ENCODE measurements around the gene DNAI1.

Gene DNAI1

DNA sequence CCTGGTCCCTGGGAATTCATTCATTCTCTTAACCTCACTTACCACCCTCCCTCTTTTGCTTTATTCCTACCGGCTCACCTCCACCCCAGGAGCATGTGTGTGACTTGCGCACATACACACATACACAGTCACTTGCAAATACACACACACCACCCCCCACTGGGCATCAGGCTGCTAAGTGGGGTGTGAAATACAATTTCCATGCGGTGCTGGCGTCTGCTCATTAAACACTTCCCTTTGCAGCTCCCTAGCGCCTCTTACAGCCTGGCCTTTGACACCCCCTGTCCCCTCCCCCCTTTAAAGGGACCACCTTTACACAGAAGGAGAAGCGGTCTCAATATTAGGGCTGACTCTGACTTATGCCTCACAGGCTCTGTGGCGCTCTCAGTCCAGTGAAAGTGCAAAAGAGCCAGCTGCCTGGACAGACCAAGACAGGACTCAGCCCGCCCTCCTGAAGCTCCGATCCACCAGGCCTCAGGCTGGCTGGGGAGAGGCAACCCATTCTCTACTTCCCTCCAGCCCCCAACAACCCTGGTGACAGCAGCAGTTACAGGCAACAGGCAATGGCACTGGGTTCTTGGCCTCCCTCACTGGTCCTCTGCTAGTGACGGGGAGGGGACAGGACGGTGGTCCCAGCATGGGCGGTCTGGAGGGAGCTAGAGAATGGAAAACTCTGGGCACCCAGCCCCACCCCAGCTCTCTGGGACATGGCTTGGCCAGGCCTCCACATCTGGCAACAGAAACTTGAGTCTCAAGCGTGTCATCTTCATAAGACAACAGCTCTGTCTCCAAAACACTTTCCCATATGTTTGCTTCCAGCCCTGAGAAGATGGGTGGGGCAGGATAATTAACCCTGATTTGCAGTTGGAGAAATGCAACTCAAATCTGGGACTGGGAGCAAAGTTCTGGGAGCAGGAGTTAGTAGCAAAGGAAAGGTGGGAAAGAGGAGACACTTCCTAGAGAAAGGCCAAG is 52.2 kb downstream of the DNAI1 start:
- H3K27ac ChIP-seq (ENCODE audit: low read depth, low read length) = no peak overlapping the region
- no peak overlapping the region for H2AFZ ChIP-seq (ENCODE audit: low read length, unreplicated experiment)
- peaks cover 17% of the 10 kb centered on the region for H3K27me3 ChIP-seq (ENCODE audit: insufficient read depth, low read length)
- H3K36me3 ChIP-seq (ENCODE audit: insufficient read depth, low read length) = no peaks in the 10 kb centered on the region
- H3K4me3 ChIP-seq (ENCODE audit: low read depth, low read length) = no peak overlapping the region
- no peaks in the 10 kb centered on the region for H3K4me1 ChIP-seq (ENCODE audit: control insufficient read depth, insufficient read depth, low read length, unreplicated experiment)
- no peaks in the 10 kb centered on the region for H3K79me2 ChIP-seq (ENCODE audit: control insufficient read depth, insufficient read depth, low read length, unreplicated experiment)

DNA sequence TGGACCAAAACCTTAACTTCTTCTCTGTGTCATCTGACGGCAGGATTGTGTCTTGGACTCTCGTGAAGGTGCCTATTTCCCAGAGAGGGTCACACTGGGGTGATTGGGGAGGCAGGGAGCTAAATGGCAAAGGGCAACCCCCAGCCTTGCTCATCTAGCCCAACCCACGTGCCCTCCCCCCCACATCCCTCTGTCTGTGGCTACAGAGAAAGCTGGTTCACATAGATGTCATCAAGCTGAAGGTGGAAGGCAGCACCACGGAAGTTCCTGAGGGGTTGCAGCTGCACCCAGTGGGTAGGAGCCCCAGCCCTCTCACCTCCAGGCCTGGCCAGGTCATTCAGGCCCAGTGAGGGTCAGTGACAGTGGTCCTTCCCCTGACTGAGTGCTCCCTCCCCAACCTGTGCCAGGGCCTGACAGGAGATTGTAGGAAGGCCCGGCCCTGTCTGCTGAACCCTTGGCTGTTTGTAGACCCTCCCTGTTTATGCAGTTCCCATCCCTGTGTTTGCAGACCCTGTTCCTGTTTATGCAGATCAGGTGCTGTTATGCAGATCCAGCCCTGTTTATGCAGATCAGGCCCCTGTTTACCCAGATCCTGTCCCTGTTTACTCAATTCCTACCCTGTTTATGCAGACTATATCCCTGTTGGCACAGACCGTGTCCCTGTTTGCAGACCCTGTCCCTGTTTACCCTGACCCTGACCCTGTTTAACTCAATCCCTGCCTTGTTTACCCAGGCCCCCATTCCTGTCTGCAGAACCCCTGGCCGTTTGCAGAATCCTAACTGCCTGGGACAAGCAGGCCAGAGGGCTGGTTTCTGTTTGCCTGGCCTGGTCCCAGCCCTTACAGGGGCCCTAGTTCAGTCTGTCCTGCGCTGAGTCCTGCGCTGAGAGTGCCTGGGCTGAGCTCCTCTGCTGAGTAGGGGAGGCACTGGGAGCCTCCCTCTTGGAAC is 53.8 kb downstream of the DNAI1 start:
- no peaks in the 10 kb centered on the region for H3K79me2 ChIP-seq (ENCODE audit: control insufficient read depth, insufficient read depth, low read length, unreplicated experiment)

DNA sequence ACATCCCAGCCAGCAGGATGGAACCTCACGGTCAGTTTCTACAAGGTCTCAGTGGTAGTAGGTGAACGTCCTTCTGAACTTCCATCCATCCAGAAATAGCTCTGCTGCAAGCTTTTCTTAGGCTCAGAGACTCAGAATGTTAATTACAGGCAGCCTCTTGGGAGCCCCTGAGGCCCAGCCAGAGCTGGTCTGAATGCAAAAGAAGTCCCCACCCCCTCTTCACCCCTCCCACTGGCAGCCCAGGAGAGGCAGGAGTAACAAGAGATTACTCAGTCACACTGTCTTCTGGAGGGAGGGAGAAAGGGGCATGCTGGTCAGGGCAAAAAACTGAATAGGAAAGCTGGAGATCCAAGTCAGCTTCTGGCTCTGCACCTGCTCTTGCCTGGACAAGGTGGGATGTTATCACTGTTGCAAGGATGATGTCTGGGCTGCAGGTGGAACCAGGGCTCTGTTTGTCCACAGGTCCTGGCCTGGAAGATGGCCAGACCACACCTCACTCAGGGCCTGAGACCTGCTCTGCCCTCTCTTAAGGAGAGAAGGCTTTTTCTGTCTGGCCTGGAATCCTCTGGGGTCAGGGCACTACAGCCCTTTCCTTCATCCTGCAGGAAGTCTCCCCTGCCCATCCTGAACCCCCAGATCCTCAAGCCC is 55.1 kb downstream of the DNAI1 start:
- Histone ChIP-seq H3K4me3 (ENCODE audit: low read depth, low read length) (no peak overlapping the region), H3K4me1 (ENCODE audit: control insufficient read depth, insufficient read depth, low read length, unreplicated experiment) (no peaks in the 10 kb centered on the region), H3K27ac (ENCODE audit: low read depth, low read length) (no peak overlapping the region), H2AFZ (ENCODE audit: low read length, unreplicated experiment) (no peak overlapping the region), H3K79me2 (ENCODE audit: control insufficient read depth, insufficient read depth, low read length, unreplicated experiment) (no peaks in the 10 kb centered on the region), H3K27me3 (ENCODE audit: insufficient read depth, low read length) (peaks cover 27% of the 10 kb centered on the region), H3K36me3 (ENCODE audit: insufficient read depth, low read length) (no peaks in the 10 kb centered on the region)

More for the DNA sequence above, 53.8 kb downstream of the DNAI1 start:
- H2AFZ ChIP-seq (ENCODE audit: low read length, unreplicated experiment) = no peak overlapping the region
- peaks cover 20% of the 10 kb centered on the region for H3K27me3 ChIP-seq (ENCODE audit: insufficient read depth, low read length)
- H3K36me3 ChIP-seq (ENCODE audit: insufficient read depth, low read length) = no peaks in the 10 kb centered on the region
- H3K4me1 ChIP-seq (ENCODE audit: control insufficient read depth, insufficient read depth, low read length, unreplicated experiment) = no peaks in the 10 kb centered on the region
- no peak overlapping the region for H3K27ac ChIP-seq (ENCODE audit: low read depth, low read length)
- H3K4me3 ChIP-seq (ENCODE audit: low read depth, low read length) = no peak overlapping the region

DNA sequence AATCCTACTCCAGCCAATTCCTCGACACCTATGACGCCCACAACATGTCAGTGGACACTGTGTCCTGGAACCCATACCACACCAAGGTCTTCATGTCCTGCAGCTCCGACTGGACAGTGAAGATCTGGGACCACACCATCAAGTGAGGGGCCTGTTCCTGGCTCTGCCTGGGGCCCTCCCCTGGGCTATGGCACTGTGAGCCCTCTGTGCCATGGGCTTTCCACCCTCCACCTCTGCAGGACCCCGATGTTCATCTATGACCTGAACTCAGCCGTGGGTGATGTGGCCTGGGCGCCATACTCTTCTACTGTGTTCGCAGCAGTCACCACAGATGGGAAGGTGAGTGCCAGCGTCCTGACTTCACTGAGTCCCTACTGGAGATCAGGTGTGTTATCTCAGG is 55.8 kb downstream of the DNAI1 start:
- Histone ChIP-seq H3K4me1 (ENCODE audit: control insufficient read depth, insufficient read depth, low read length, unreplicated experiment) (no peaks in the 10 kb centered on the region), H3K27ac (ENCODE audit: low read depth, low read length) (no peak overlapping the region), H3K27me3 (ENCODE audit: insufficient read depth, low read length) (peaks cover 27% of the 10 kb centered on the region), H2AFZ (ENCODE audit: low read length, unreplicated experiment) (no peak overlapping the region), H3K36me3 (ENCODE audit: insufficient read depth, low read length) (no peaks in the 10 kb centered on the region), H3K79me2 (ENCODE audit: control insufficient read depth, insufficient read depth, low read length, unreplicated experiment) (no peaks in the 10 kb centered on the region), H3K4me3 (ENCODE audit: low read depth, low read length) (no peak overlapping the region)

DNA sequence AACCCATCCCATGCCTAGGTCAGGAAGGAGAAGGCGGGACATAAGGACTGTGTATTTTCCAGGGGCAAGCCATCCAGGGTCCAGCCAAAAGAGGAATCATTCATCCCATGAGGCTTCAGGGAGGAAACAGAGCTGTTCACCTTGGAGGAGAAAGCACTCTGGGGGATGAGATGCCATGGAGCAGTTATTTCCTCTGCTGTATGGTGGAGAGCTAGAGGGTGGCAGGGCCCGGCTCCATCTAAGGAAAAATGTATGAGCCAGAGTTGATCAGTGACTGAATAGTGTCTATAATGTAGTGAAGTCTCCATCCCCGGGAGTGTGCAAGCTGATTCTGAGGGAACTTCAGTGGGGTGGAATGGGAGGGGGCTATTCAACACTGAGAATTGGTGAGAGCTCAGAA is 56.2 kb downstream of the DNAI1 start:
- no peaks in the 10 kb centered on the region for H3K79me2 ChIP-seq (ENCODE audit: control insufficient read depth, insufficient read depth, low read length, unreplicated experiment)
- H3K4me3 ChIP-seq (ENCODE audit: low read depth, low read length) = no peak overlapping the region
- no peaks in the 10 kb centered on the region for H3K4me1 ChIP-seq (ENCODE audit: control insufficient read depth, insufficient read depth, low read length, unreplicated experiment)

DNA sequence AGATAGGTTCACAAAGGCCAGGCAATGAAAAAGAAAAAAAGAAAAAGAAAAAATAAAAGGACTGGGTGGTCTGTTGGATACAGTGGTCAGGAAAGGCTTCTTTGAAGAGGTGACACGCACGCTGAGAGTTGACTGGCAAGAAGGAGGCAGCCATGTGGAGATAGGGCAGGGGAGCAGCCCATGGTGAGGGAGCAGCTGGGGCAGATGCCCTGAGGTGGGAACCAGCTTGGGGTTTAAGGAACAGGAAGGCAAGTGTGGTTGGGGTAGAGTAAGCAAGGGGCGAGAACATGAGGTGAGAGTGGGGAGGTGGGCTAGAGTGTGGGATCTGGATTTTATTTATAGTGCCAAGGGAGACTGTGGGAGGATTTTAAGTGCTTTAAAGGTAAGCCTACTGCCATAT is 57.4 kb downstream of the DNAI1 start:
- Histone ChIP-seq H3K27me3 (ENCODE audit: insufficient read depth, low read length) (peaks cover 37% of the 10 kb centered on the region), H3K27ac (ENCODE audit: low read depth, low read length) (no peak overlapping the region), H3K36me3 (ENCODE audit: insufficient read depth, low read length) (no peaks in the 10 kb centered on the region), H3K4me1 (ENCODE audit: control insufficient read depth, insufficient read depth, low read length, unreplicated experiment) (no peaks in the 10 kb centered on the region), H3K79me2 (ENCODE audit: control insufficient read depth, insufficient read depth, low read length, unreplicated experiment) (no peaks in the 10 kb centered on the region), H3K4me3 (ENCODE audit: low read depth, low read length) (no peak overlapping the region), H2AFZ (ENCODE audit: low read length, unreplicated experiment) (no peak overlapping the region)

More for the DNA sequence above, 56.2 kb downstream of the DNAI1 start:
- H3K27me3 ChIP-seq (ENCODE audit: insufficient read depth, low read length) = peaks cover 27% of the 10 kb centered on the region
- no peak overlapping the region for H3K27ac ChIP-seq (ENCODE audit: low read depth, low read length)
- no peaks in the 10 kb centered on the region for H3K36me3 ChIP-seq (ENCODE audit: insufficient read depth, low read length)
- H2AFZ ChIP-seq (ENCODE audit: low read length, unreplicated experiment) = no peak overlapping the region

DNA sequence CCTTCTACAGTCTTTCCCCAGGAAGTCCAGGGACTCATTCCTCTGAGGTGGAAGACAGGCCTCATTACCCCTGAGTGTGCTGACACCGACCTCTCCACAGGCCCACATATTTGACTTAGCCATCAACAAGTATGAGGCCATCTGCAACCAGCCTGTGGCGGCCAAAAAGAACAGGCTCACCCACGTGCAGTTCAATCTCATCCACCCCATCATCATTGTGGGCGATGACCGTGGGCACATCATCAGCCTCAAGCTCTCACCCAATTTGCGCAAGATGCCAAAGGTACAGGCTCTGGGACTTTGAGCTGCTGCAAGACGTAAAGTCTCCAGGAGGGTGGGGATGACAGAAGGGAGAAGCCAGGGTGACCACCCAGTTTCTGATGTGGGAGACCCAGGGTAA is 58.6 kb downstream of the DNAI1 start:
- Histone ChIP-seq H2AFZ (ENCODE audit: low read length, unreplicated experiment) (no peak overlapping the region), H3K27me3 (ENCODE audit: insufficient read depth, low read length) (peaks cover 48% of the 10 kb centered on the region), H3K36me3 (ENCODE audit: insufficient read depth, low read length) (no peaks in the 10 kb centered on the region), H3K4me3 (ENCODE audit: low read depth, low read length) (no peak overlapping the region), H3K4me1 (ENCODE audit: control insufficient read depth, insufficient read depth, low read length, unreplicated experiment) (no peaks in the 10 kb centered on the region), H3K27ac (ENCODE audit: low read depth, low read length) (no peak overlapping the region), H3K79me2 (ENCODE audit: control insufficient read depth, insufficient read depth, low read length, unreplicated experiment) (no peaks in the 10 kb centered on the region)

DNA sequence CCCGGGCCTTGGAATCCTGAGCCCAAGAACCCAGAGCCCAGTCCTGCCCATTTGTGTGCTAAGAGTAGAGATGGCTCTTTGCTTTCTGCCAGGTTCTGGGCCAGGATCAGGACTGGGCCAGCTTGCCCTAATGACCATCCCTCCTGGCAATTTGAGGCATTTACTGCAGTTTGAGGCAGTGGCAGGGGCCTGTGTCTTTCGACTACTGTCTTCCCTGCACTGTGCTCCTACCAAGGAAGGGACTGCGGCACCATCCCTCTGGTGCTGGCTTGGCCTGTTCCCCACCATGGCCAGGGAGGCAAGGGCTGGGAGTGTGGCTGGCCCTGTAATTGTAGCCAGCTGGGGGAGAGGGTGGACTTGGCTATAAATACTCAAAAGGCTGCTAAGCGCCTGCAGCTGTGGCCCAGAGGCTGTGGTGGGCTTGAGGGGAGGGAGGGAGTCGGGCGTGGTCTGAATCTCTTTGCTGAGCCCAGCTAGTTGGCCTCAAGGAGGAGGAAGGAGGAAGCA is 59.6 kb downstream of the DNAI1 start:
- Histone ChIP-seq H3K4me1 (ENCODE audit: control insufficient read depth, insufficient read depth, low read length, unreplicated experiment) (no peaks in the 10 kb centered on the region), H3K27me3 (ENCODE audit: insufficient read depth, low read length) (peaks cover 52% of the 10 kb centered on the region), H3K36me3 (ENCODE audit: insufficient read depth, low read length) (no peaks in the 10 kb centered on the region), H3K27ac (ENCODE audit: low read depth, low read length) (no peak overlapping the region), H2AFZ (ENCODE audit: low read length, unreplicated experiment) (no peak overlapping the region), H3K79me2 (ENCODE audit: control insufficient read depth, insufficient read depth, low read length, unreplicated experiment) (no peaks in the 10 kb centered on the region), H3K4me3 (ENCODE audit: low read depth, low read length) (no peak overlapping the region)

DNA sequence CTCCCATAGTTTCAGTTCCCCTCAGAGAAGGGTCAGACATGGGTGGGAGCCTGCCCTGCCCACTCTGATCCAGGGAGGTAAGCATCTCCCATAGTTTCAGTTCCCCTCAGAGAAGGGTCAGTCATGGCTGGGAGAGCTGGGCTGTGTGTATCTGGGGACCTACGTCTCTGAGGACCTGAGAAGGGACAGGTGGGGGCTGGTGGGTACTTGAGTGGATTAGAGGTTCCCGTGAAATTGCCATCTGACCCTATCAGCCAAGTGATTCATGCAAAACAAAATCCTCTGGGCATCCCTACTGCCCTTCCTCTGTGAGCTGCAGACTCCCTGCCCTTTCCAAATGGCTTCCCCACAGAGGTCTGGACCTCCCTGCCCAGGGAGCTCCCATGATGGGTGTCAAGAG is 60.3 kb downstream of the DNAI1 start:
- no peaks in the 10 kb centered on the region for H3K79me2 ChIP-seq (ENCODE audit: control insufficient read depth, insufficient read depth, low read length, unreplicated experiment)
- no peak overlapping the region for H3K4me3 ChIP-seq (ENCODE audit: low read depth, low read length)
- H3K4me1 ChIP-seq (ENCODE audit: control insufficient read depth, insufficient read depth, low read length, unreplicated experiment) = no peaks in the 10 kb centered on the region
- H3K27me3 ChIP-seq (ENCODE audit: insufficient read depth, low read length) = peaks cover 53% of the 10 kb centered on the region
- H3K36me3 ChIP-seq (ENCODE audit: insufficient read depth, low read length) = no peaks in the 10 kb centered on the region
- no peak overlapping the region for H2AFZ ChIP-seq (ENCODE audit: low read length, unreplicated experiment)
- no peak overlapping the region for H3K27ac ChIP-seq (ENCODE audit: low read depth, low read length)

DNA sequence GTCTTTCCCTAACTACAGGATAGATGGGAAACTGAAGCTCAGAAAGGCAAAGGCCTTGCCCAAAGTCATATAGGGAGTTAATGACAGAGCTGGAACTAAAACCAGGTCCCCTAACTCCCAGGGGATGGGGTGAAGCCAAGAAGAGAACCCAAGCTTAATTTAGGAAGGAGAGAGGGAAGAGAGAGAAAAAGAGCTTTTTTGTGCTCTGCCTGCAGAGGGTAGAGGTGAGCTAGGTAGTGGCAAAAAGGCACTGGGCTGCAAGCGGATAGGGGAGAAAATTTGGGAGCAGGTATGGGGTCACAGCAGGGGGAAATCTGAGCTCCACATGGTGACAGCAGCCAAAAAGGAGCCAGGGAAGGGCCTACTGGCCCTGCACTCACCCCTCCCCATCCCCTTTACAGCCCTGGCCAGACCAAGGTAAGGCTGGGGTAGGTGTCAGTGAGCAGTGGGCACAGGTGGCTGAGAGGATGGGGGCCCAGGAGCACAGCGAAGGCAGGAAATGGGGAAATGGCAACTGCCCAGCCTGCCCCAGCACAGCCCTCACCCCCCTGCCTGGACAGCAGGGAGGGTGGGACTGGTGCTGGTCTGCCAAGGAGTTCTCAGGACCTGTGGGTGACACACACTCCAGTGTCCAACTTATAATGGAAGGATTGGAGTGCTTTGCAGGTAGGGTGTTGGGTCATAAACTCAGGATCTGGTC is 60.9 kb downstream of the DNAI1 start:
- Histone ChIP-seq H3K27ac (ENCODE audit: low read depth, low read length) (no peak overlapping the region), H2AFZ (ENCODE audit: low read length, unreplicated experiment) (no peak overlapping the region), H3K79me2 (ENCODE audit: control insufficient read depth, insufficient read depth, low read length, unreplicated experiment) (no peaks in the 10 kb centered on the region), H3K27me3 (ENCODE audit: insufficient read depth, low read length) (peaks cover 59% of the 10 kb centered on the region), H3K4me3 (ENCODE audit: low read depth, low read length) (no peak overlapping the region), H3K4me1 (ENCODE audit: control insufficient read depth, insufficient read depth, low read length, unreplicated experiment) (no peaks in the 10 kb centered on the region), H3K36me3 (ENCODE audit: insufficient read depth, low read length) (no peaks in the 10 kb centered on the region)
